A549 treated with CpdA at 1 μM for 4 hours (cell line): ENCODE data around the gene TRABD. TPM values are rescaled to one million over a fixed set of nuclear protein-coding genes. Genes with fewer than 3 reads are reported as not detected.

Experiments
- total RNA-seq: library from RNA; stranded (reverse); fragments of 200-300 nt; extraction: Qiagen RNA extraction; gene quantifications from 5 replicates; pipeline ENCODE4 v1.2.3, GENCODE V29; 2022; ENCODE audit warnings: low read depth

Gene TRABD, protein sequence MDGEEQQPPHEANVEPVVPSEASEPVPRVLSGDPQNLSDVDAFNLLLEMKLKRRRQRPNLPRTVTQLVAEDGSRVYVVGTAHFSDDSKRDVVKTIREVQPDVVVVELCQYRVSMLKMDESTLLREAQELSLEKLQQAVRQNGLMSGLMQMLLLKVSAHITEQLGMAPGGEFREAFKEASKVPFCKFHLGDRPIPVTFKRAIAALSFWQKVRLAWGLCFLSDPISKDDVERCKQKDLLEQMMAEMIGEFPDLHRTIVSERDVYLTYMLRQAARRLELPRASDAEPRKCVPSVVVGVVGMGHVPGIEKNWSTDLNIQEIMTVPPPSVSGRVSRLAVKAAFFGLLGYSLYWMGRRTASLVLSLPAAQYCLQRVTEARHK
- 23.5 to 41.4 TPM (median 35.1 TPM) in 5 replicates for total RNA-seq

GRCh38 chr22:50185375-50186087 is at the start of gene TRABD:
Gene TRABD (plus strand): TSS chr22:50185913. CDS start chr22:50193061, 7,148 bp downstream.

GRCh38 chr22:50170453-50171318 is 15.0 kb upstream of the TRABD start, which contains the start of gene PANX2:
Gene PANX2 (plus strand): TSS chr22:50170731. CDS start chr22:50170731, 0 bp downstream.

GRCh38 chr22:50200461-50201190 is 14.9 kb downstream of the TRABD start, which contains the start of gene SELENOO:
Gene SELENOO (plus strand): TSS chr22:50201011. CDS start chr22:50201037, 26 bp downstream.

DNA sequence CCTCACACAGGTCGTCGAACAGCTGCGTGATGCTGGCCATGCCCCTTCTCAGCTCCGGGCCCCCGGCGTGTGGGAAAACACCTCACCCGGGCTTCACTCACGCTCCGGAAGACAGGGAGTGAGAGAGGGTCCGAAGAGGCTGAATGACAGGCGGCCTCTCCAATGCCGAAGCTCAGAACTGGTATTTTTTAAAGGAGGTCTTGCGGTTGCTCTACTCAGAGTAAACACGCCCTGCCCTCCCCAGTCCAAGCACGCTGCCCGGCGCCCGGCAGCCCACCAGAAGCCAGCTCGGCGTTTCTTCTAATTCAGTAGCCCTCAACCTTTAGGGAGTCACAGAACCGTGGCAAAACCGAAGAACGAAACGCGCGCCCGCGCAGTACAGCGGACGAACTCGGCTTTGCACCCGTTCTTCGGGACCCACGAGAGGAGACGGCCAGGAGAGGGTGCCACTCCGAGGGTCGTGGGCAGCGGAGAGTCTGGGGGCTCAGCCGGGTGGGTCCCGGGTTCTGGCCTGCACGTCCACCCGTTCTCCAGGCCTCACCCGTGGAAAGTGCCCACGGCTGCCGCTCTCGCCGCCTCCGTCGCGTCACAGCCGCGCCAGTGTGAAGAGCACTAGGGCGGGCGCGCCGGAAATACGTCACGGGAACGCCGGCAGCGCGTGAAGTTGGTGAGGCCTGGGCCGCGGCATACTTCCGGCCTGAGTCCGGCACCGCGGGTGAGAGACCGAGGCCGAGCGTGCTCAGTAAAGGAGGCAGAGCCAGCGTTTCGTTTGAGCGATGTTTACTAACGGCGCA is 58.9 kb downstream of the TRABD start, which contains the start of gene TUBGCP6:
TSS of gene TUBGCP6 (minus strand) at position 604 of the 794 bp plus-strand sequence. CDS start at position 40, 564 bp downstream.

Other genes with a start within 250 kb of the TRABD start
- gene PIM3, start 225.1 kb upstream of the TRABD start, total RNA-seq = 17.9 to 36.0 TPM (median 33.1 TPM) in 5 replicates
- not detected in 5 replicates for gene IL17REL, start 173.1 kb upstream of the TRABD start, total RNA-seq
- gene TTLL8, start 127.6 kb upstream of the TRABD start, total RNA-seq = not detected in 5 replicates
- gene MLC1, start 100.5 kb upstream of the TRABD start, total RNA-seq = 0.06 to 0.07 TPM (median 0.07 TPM) in 3 of 5 replicates, not detected in the others
- gene MOV10L1, start 95.9 kb upstream of the TRABD start, total RNA-seq = not detected in 5 replicates
- gene PANX2, start 15.2 kb upstream of the TRABD start, total RNA-seq = 6.2 to 7.7 TPM (median 7.0 TPM) in 5 replicates
- gene SELENOO, start 15.1 kb downstream of the TRABD start, total RNA-seq = 13.1 to 22.1 TPM (median 17.1 TPM) in 5 replicates
- gene TUBGCP6, start 59.1 kb downstream of the TRABD start, total RNA-seq = 7.2 to 13.0 TPM (median 9.8 TPM) in 5 replicates
- gene HDAC10, start 65.4 kb downstream of the TRABD start, total RNA-seq = 7.9 to 14.0 TPM (median 12.2 TPM) in 5 replicates
- 18.0 to 24.9 TPM (median 23.4 TPM) in 5 replicates for gene MAPK12, start 75.8 kb downstream of the TRABD start, total RNA-seq
- 4.5 to 7.4 TPM (median 7.0 TPM) in 5 replicates for gene MAPK11, start 84.5 kb downstream of the TRABD start, total RNA-seq
- 93.1 to 128 TPM (median 108 TPM) in 5 replicates for gene PLXNB2, start 121.7 kb downstream of the TRABD start, total RNA-seq
- gene DENND6B, start 141.1 kb downstream of the TRABD start, total RNA-seq = 2.2 to 3.4 TPM (median 2.8 TPM) in 5 replicates
- 9.3 to 13.6 TPM (median 13.2 TPM) in 5 replicates for gene PPP6R2, start 157.4 kb downstream of the TRABD start, total RNA-seq